Memory B cell (primary cell): ENCODE measurements around the gene PRDM16.
"Not testable (repeated sequence)": the region's sequence is repeated elsewhere in the genome, so short reads cannot be mapped to it uniquely, and the experiment has no call there.

Experiments used
- ATAC-seq: fragments of 150-1000 bp; cut with Tn5 transposase; 2 replicates; pipeline ENCODE4 v1.10.0; 2021; ENCODE audit warnings: low read depth, mild to moderate bottlenecking, moderate library complexity
- DNase-seq, 2 donors: peaks; one replicate each; pipeline ENCODE4 v3.0.0; 2022; ENCODE audit warnings: low spot score in 2 of 2
- H3K27ac Mint-ChIP-seq: one replicate; pipeline ENCODE4 v1.8.0; 2022; ENCODE audit warnings: mild to moderate bottlenecking, moderate library complexity, mixed read lengths
- H3K27me3 Mint-ChIP-seq: one replicate; pipeline ENCODE4 v1.8.0; 2022; ENCODE audit warnings: mixed read lengths
- H3K36me3 Mint-ChIP-seq: one replicate; pipeline ENCODE4 v1.8.0; 2022; ENCODE audit warnings: mild to moderate bottlenecking, mixed read lengths
- H3K4me1 Mint-ChIP-seq: one replicate; pipeline ENCODE4 v1.8.0; 2022; ENCODE audit warnings: mixed read lengths
- H3K4me3 Mint-ChIP-seq: one replicate; pipeline ENCODE4 v1.8.0; 2022; ENCODE audit warnings: mild to moderate bottlenecking, moderate library complexity, mixed read lengths
- H3K9me3 Mint-ChIP-seq: one replicate; pipeline ENCODE4 v1.8.0; 2022; ENCODE audit warnings: mixed read lengths

The PRDM16 gene

GRCh38 chr1:3234956-3235355 lies 166.0 kb downstream of the PRDM16 start:
- Mint-ChIP-seq H3K27ac (no peak overlapping the region), H3K4me1 (no peaks in the 10 kb centered on the region), H3K4me3 (no peak overlapping the region), H3K27me3 (no peaks in the 10 kb centered on the region), H3K36me3 (peaks cover 2% of the 10 kb centered on the region), H3K9me3 (no peaks in the 10 kb centered on the region)
- ATAC-seq: no peak
- no peak for DNase-seq

- Mint-ChIP-seq H3K4me3 (no peak overlapping the region), H3K9me3 (no peaks in the 10 kb centered on the region), H3K4me1 (no peaks in the 10 kb centered on the region), H3K36me3 (peaks cover 2% of the 10 kb centered on the region), H3K27ac (no peak overlapping the region), H3K27me3 (no peaks in the 10 kb centered on the region)
- DNase-seq (no peak), ATAC-seq (no peak)
Measured at GRCh38 chr1:3235496-3235895, 166.5 kb downstream of the PRDM16 start.

GRCh38 chr1:3236361-3236760 lies 167.4 kb downstream of the PRDM16 start:
- H3K4me3 Mint-ChIP-seq: no peak overlapping the region
- no peaks in the 10 kb centered on the region for H3K4me1 Mint-ChIP-seq
- no peak for DNase-seq
- peaks cover 2% of the 10 kb centered on the region for H3K36me3 Mint-ChIP-seq
- no peaks in the 10 kb centered on the region for H3K27me3 Mint-ChIP-seq
- no peak for ATAC-seq
- H3K9me3 Mint-ChIP-seq: no peaks in the 10 kb centered on the region
- no peak overlapping the region for H3K27ac Mint-ChIP-seq

GRCh38 chr1:3236955-3237354 lies 168.0 kb downstream of the PRDM16 start:
- H3K4me3 Mint-ChIP-seq: no peak overlapping the region
- no peaks in the 10 kb centered on the region for H3K27me3 Mint-ChIP-seq
- no peak overlapping the region for H3K27ac Mint-ChIP-seq
- H3K36me3 Mint-ChIP-seq: peaks cover 2% of the 10 kb centered on the region
- no peak for ATAC-seq
- no peaks in the 10 kb centered on the region for H3K4me1 Mint-ChIP-seq
- H3K9me3 Mint-ChIP-seq: no peaks in the 10 kb centered on the region
- no peak for DNase-seq

- Mint-ChIP-seq H3K4me3 (no peak overlapping the region), H3K27me3 (no peaks in the 10 kb centered on the region), H3K9me3 (no peaks in the 10 kb centered on the region), H3K4me1 (no peaks in the 10 kb centered on the region), H3K27ac (no peak overlapping the region), H3K36me3 (peaks cover 2% of the 10 kb centered on the region)
- ATAC-seq (no peak), DNase-seq (no peak)
Measured at GRCh38 chr1:3237570-3237969, 168.6 kb downstream of the PRDM16 start.

- no peak for ATAC-seq
Measured at GRCh38 chr1:3237994-3238702, 169.1 kb downstream of the PRDM16 start.

GRCh38 chr1:3238703-3239278 lies 169.8 kb downstream of the PRDM16 start:
- peaks cover 2% of the 10 kb centered on the region for H3K36me3 Mint-ChIP-seq
- no peak for ATAC-seq
- H3K4me1 Mint-ChIP-seq: no peaks in the 10 kb centered on the region
- no peak overlapping the region for H3K27ac Mint-ChIP-seq
- no peaks in the 10 kb centered on the region for H3K9me3 Mint-ChIP-seq
- H3K4me3 Mint-ChIP-seq: no peak overlapping the region
- DNase-seq: no peak
- no peaks in the 10 kb centered on the region for H3K27me3 Mint-ChIP-seq

More at GRCh38 chr1:3237994-3238702, 169.1 kb downstream of the PRDM16 start:
- H3K4me1 Mint-ChIP-seq: no peaks in the 10 kb centered on the region
- no peak overlapping the region for H3K27ac Mint-ChIP-seq
- H3K36me3 Mint-ChIP-seq: peaks cover 2% of the 10 kb centered on the region
- H3K9me3 Mint-ChIP-seq: no peaks in the 10 kb centered on the region
- no peak overlapping the region for H3K4me3 Mint-ChIP-seq
- no peaks in the 10 kb centered on the region for H3K27me3 Mint-ChIP-seq
- DNase-seq: no peak

GRCh38 chr1:3239991-3240390 lies 171.0 kb downstream of the PRDM16 start:
- H3K4me1 Mint-ChIP-seq, H3K36me3 Mint-ChIP-seq, H3K27ac Mint-ChIP-seq, H3K27me3 Mint-ChIP-seq, ATAC-seq, H3K9me3 Mint-ChIP-seq, H3K4me3 Mint-ChIP-seq, DNase-seq: not testable (repeated sequence)

- H3K4me1 Mint-ChIP-seq: no peaks in the 10 kb centered on the region
- no peak overlapping the region for H3K4me3 Mint-ChIP-seq
- DNase-seq (no peak), ATAC-seq (no peak)
- no peak overlapping the region for H3K27ac Mint-ChIP-seq
- H3K36me3 Mint-ChIP-seq: peaks cover 2% of the 10 kb centered on the region
- H3K9me3 Mint-ChIP-seq: no peaks in the 10 kb centered on the region
- no peaks in the 10 kb centered on the region for H3K27me3 Mint-ChIP-seq
Measured at GRCh38 chr1:3240524-3241235, 171.7 kb downstream of the PRDM16 start.

- H3K27ac Mint-ChIP-seq: no peak overlapping the region
- ATAC-seq: no peak
- no peak overlapping the region for H3K4me3 Mint-ChIP-seq
- no peaks in the 10 kb centered on the region for H3K27me3 Mint-ChIP-seq
- no peaks in the 10 kb centered on the region for H3K9me3 Mint-ChIP-seq
- H3K36me3 Mint-ChIP-seq: peaks cover 2% of the 10 kb centered on the region
- DNase-seq: no peak
- no peaks in the 10 kb centered on the region for H3K4me1 Mint-ChIP-seq
Measured at GRCh38 chr1:3241236-3241550, 172.2 kb downstream of the PRDM16 start.

- ATAC-seq: no peak
- H3K27ac Mint-ChIP-seq: no peak overlapping the region
- H3K4me1 Mint-ChIP-seq: no peaks in the 10 kb centered on the region
- peaks cover under 1% of the 10 kb centered on the region for H3K27me3 Mint-ChIP-seq
- no peak for DNase-seq
- peaks cover 2% of the 10 kb centered on the region for H3K36me3 Mint-ChIP-seq
- H3K9me3 Mint-ChIP-seq: no peaks in the 10 kb centered on the region
- no peak overlapping the region for H3K4me3 Mint-ChIP-seq
Measured at GRCh38 chr1:3241673-3242407, 172.8 kb downstream of the PRDM16 start.

GRCh38 chr1:3242408-3243260 lies 173.6 kb downstream of the PRDM16 start:
- Mint-ChIP-seq H3K36me3 (peaks cover 2% of the 10 kb centered on the region), H3K27ac (no peak overlapping the region), H3K9me3 (no peaks in the 10 kb centered on the region), H3K4me3 (no peak overlapping the region), H3K27me3 (peaks cover 4% of the 10 kb centered on the region), H3K4me1 (no peaks in the 10 kb centered on the region)
- DNase-seq (no peak), ATAC-seq (no peak)

- Mint-ChIP-seq H3K36me3 (peaks cover 2% of the 10 kb centered on the region), H3K27ac (no peak overlapping the region), H3K27me3 (peaks cover 6% of the 10 kb centered on the region), H3K9me3 (no peaks in the 10 kb centered on the region), H3K4me3 (no peak overlapping the region), H3K4me1 (no peaks in the 10 kb centered on the region)
- DNase-seq: no peak
- no peak for ATAC-seq
Measured at GRCh38 chr1:3243304-3243703, 174.3 kb downstream of the PRDM16 start.
